Activated CD8-positive, alpha-beta memory T cell treated with anti-CD3 and anti-CD28 coated beads, Interleukin-2, amount 50 U/mL, for 24 hours (primary cell): Measurements from ENCODE around the gene CCP110.

ENCODE experiments used
- DNase-seq: peaks from one replicate; pipeline ENCODE4 v3.0.0-alpha.2; 2020; ENCODE audit errors: extremely low read depth

CCP110 gene

GRCh38 chr16:19548144-19548543, 24.4 kb downstream of the CCP110 start:
- no peak for DNase-seq

- no peak for DNase-seq
Measured at GRCh38 chr16:19549673-19550072, 25.9 kb downstream of the CCP110 start.

DNA sequence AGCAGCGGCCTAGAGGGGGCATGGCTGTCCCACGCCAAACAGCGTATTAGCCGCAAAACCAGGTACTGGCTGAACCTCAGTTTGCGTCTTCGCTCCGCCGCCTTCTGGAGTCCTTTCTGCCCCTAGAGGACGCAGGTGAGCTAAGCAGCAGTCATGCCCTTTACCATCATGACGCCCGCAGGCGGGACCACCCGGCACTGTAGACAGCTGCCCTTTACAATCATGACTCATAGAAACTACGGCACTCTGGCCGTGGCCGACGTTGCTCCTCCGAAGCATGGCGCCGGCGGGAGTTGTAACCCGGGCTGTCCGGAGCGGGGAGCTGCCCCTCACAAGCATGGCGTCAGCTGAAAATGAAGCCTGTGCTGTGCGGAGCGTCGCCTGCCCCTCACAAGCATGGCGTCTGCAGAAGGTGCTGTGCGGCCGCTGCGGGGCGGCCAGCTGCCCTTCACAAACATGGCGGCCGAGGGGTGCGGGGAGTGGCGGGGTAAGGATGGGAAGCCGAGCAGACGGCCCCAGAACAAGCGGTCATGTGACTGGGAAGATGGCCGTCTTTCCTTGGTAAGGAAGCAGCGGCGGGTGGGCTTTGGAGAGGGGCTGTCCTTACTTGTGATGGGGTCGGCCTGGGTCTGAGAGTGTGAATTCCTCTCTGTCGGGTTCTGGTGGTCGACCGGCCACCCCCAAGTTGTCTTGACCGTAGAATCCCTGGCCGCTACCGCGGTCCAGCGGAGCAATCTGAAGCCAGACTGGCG, 31.6 kb downstream of the CCP110 start, which contains the start of gene VPS35L:
TSS of gene VPS35L (plus strand) at position 518 of the 752 bp plus-strand sequence. CDS start at position 545, 27 bp downstream.
- peak; percentile 89 for DNase-seq

- no peak for DNase-seq
Measured at GRCh38 chr16:19555938-19556771, 32.4 kb downstream of the CCP110 start.

GRCh38 chr16:19559242-19559910, 35.6 kb downstream of the CCP110 start:
- no peak for DNase-seq

DNA sequence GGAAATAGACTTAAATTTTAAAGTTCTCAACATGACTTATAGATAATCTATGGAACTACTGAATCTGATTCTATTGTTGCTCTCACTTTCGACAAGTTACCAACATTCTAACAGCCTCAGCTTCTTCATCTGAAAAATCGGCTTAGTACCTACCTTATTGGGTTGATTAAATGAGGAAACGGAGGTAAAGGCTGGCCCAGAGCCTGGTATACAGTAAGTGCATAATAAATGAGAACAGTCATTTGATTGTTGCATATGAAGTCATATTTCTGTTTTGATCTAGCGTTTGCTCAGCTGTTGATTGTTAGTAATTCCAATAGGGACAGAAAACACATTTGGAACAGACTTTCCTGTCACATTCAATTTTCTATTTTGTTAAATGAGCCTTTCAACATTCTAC, 36.3 kb downstream of the CCP110 start:
- DNase-seq: no peak

GRCh38 chr16:19563377-19563776, 39.6 kb downstream of the CCP110 start:
- DNase-seq: no peak

GRCh38 chr16:19566362-19566761, 42.6 kb downstream of the CCP110 start:
- DNase-seq: no peak

DNA sequence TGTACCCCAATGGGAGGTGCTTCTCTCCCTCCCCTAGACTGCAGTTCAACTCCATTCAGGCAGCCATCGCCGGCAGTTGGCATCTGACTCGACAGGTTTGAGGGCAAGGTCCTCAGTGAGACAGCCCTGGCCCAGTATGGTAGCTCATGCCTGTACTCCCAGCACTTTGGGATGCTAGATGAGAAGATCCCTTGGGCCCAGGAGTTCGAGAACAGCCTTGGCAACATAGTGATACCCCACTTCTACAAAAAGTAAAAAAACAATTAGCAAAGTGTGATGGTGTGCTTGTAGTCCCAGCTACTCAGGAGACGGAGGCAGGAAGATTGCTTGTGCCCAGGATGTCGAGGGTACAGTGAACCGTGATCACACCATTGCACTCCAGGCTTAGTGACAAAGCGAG, 43.8 kb downstream of the CCP110 start:
- no peak for DNase-seq

DNA sequence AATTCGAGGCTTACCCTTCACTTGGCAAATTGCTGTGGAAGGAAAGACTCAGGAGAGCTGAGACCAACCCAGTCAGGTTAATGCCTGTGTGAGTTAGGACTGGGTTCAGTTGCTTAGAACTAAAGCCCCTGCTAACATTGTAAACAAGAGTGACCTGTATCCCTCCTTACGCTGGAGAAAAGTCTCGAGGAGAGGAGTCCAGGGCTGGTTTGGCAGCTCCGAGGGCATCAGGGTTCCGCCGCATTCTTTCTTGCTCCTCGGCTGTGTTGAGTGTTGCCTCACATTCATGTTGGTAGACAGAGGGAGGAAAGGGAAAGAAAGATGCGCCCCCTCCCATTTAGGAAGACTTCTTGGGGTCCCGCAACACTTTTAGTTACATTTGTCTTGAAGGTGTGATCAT, 50.3 kb downstream of the CCP110 start:
- no peak for DNase-seq

GRCh38 chr16:19574615-19575014, 50.9 kb downstream of the CCP110 start:
- DNase-seq: no peak

DNA sequence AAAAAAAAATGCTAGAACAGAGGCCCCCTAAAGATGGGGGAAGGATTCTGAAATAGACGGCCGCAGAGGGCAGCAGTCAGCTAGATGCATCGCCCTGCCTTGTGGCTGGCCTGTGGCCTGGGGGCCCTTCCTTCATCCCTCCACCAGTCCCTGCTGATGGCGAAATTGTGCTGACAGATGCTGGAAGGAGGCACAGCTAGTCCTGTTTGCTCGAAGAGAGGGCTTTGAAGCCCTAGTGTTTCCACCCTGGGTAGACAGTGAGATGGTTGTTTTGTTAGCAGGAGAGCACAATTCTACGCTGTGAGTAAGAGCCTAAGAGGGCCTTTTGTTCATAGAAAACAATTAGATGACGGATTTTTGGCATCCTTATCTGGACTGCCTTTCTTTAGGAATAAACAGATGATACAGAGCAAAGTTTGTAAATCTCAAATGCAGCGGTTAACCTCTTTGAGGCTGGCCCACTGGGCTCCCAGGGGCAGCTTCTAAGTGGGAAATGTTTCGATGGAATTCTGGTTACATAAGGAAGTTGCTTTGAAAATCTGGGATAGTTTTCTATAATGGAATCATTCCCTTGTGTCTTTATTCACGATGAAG, 54.7 kb downstream of the CCP110 start:
- DNase-seq: no peak

- no peak for DNase-seq
Measured at GRCh38 chr16:19582050-19582831, 58.5 kb downstream of the CCP110 start.

- DNase-seq: no peak
Measured at GRCh38 chr16:19583665-19584300, 60.0 kb downstream of the CCP110 start.

GRCh38 chr16:19588661-19589060, 64.9 kb downstream of the CCP110 start:
- DNase-seq: no peak

- no peak for DNase-seq
Measured at GRCh38 chr16:19589106-19589505, 65.4 kb downstream of the CCP110 start.

DNA sequence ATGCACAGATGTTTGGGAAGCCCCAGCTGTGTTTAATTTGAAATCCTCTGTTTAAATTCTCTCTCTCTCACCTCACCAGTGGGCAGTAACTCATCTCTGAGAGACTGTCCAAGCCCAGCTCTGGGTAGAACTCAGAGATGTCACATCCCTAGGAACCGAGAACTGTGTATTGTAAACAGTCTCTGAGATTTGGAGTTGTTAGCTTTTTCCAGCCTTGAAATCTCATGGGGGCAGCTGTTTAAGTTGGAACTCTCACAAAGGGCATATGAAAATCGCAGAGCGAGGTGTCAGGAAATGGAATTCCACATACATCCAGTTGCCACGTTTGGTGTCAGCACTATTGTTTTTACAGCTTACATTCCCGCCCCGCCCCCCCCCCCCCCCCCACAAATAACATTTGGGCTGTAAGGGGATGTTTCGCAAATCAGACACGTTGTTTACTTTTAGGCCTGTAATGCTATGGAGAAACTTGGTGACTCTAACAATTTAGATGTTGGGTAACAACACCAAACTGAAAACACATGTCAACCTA, 66.1 kb downstream of the CCP110 start:
- DNase-seq: no peak

DNA sequence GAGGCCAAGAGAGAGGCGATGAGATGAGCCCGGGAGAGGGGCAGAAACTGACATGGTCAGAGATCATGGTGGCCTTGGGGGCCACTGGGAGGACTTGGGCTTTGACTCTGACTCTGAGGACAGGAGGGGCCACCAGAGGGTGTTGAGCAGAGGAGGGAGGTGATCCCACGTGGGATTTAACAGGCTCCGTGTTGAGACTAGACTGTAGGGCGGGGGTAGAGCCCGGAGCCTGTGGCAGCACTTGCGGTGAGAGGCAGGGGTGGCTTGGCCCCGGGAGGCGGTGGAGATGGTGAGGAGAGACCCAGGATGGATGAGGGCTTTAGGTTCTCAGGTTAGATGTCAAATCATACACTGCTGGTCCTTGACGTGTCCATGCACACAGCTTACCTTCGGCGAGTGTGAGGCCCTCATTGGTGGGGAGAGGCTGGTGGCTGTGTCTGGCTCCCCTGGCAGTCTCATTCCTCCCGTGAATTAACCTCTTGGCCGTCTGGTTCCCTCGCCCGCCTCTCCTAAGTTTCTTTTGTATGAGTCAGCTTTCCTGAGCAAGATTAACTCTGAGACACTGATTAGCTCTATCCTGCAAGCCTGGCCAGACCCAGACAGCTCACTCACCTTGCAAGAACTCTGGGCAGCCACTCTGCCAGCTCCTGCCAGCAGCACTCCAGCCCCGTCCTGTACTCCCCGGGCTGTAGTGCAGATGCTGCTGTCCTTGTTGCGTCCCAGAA, 71.5 kb downstream of the CCP110 start:
- DNase-seq: no peak

- DNase-seq: no peak
Measured at GRCh38 chr16:19598805-19599510, 75.2 kb downstream of the CCP110 start.
